CD14-positive monocyte (primary cell): ENCODE data around the gene APMAP. TPM values are rescaled to one million over a fixed set of nuclear protein-coding genes. Genes with fewer than 3 reads are reported as not detected.
A peak's percentile ranks its signal among the peaks of the same experiment; 100 is the strongest.

Source experiments
- DNase-seq, 3 donors: peaks; one replicate each; pipeline ENCODE4 v3.0.0-alpha.2; 2011 to 2022
- H2AFZ ChIP-seq: 2 replicates; pipeline ENCODE4 v1.6.0; 2012; ENCODE audit warnings: mild to moderate bottlenecking, low read depth, low read length, inconsistent platforms; ENCODE audit not compliant: insufficient read depth, poor library complexity, severe bottlenecking
- H3K27ac ChIP-seq, 2 donors: 1 replicate in 1 of 2; 2 replicates in 1 of 2; pipeline ENCODE4 v1.5.1; 2012 to 2013; ENCODE audit warnings: low read length in 2 of 2, control low read depth in 1 of 2, inconsistent platforms in 1 of 2, low read depth in 1 of 2, mild to moderate bottlenecking in 1 of 2
- H3K27me3 ChIP-seq, 2 donors: one replicate each; pipeline versions ENCODE4 v1.6.0 to v1.6.1; 2011 to 2013; ENCODE audit warnings: low read length in 2 of 2; ENCODE audit not compliant: control insufficient read depth in 2 of 2, insufficient read depth in 2 of 2
- H3K36me3 ChIP-seq, 2 donors: replicated peaks in 1 of 2; 1 replicate in 1 of 2; 2 replicates in 1 of 2; pipeline versions ENCODE4 v1.5.1 to v1.6.1; 2012 to 2013; ENCODE audit warnings: low read length in 2 of 2, control low read depth in 1 of 2, inconsistent platforms in 1 of 2, mild to moderate bottlenecking in 1 of 2; ENCODE audit not compliant: insufficient read depth in 2 of 2, control insufficient read depth in 1 of 2
- H3K4me1 ChIP-seq, 2 donors: 1 replicate in 1 of 2; 2 replicates in 1 of 2; pipeline versions ENCODE4 v1.5.1 to v1.6.1; 2012 to 2013; ENCODE audit warnings: low read length in 2 of 2, control low read depth in 1 of 2, inconsistent platforms in 1 of 2, mild to moderate bottlenecking in 1 of 2, moderate library complexity in 1 of 2; ENCODE audit not compliant: insufficient read depth in 2 of 2, control insufficient read depth in 1 of 2
- H3K4me2 ChIP-seq: replicated peaks from 2 replicates; pipeline ENCODE3; 2012; ENCODE audit warnings: low read length, moderate library complexity, mild to moderate bottlenecking; ENCODE audit not compliant: poor library complexity, severe bottlenecking; ENCODE audit errors: extremely low read depth
- H3K4me3 ChIP-seq, 3 experiments: fragments of 200-600 bp in 1 of 3; sonication (generic) in 1 of 3; replicated peaks in 1 of 3; 1 replicate in 2 of 3; 2 replicates in 1 of 3; pipeline ENCODE4 v1.5.1; 2011 to 2013; ENCODE audit warnings: low read length in 3 of 3, mild to moderate bottlenecking in 3 of 3, control low read depth in 2 of 3, low read depth in 2 of 3, inconsistent platforms in 1 of 3, moderate library complexity in 1 of 3
- H3K79me2 ChIP-seq: 2 replicates; pipeline ENCODE4 v1.6.0; 2012; ENCODE audit warnings: mild to moderate bottlenecking, control low read depth, inconsistent platforms, low read length, moderate library complexity; ENCODE audit not compliant: insufficient read depth
- H3K9ac ChIP-seq: 2 replicates; pipeline ENCODE4 v1.6.0; 2017; ENCODE audit warnings: low read length, mild to moderate bottlenecking; ENCODE audit not compliant: insufficient read depth, poor library complexity, severe bottlenecking
- H3K9me3 ChIP-seq, 2 donors: replicated peaks in 1 of 2; 1 replicate in 1 of 2; 2 replicates in 1 of 2; pipeline versions ENCODE4 v1.5.1 to v1.6.1; 2012 to 2013; ENCODE audit warnings: low read length in 2 of 2, control low read depth in 1 of 2; ENCODE audit not compliant: control insufficient read depth in 1 of 2, insufficient read depth in 1 of 2
- H4K20me1 ChIP-seq: 2 replicates; pipeline ENCODE4 v1.6.0; 2012; ENCODE audit warnings: mild to moderate bottlenecking, low read length, control low read depth, moderate library complexity; ENCODE audit not compliant: insufficient read depth
- H3K27ac Mint-ChIP-seq, 7 donors: one replicate each; pipeline ENCODE4 v1.8.0; 2020; ENCODE audit warnings: mild to moderate bottlenecking in 7 of 7, mixed read lengths in 7 of 7, moderate library complexity in 6 of 7, inconsistent platforms in 2 of 7
- H3K27me3 Mint-ChIP-seq, 3 donors: one replicate each; pipeline ENCODE4 v1.8.0; 2021 to 2022; ENCODE audit warnings: low read depth in 3 of 3, mild to moderate bottlenecking in 3 of 3, mixed read lengths in 3 of 3, moderate library complexity in 3 of 3, inconsistent platforms in 1 of 3
- H3K36me3 Mint-ChIP-seq, 2 donors: one replicate each; pipeline ENCODE4 v1.8.0; 2020; ENCODE audit warnings: mixed read lengths in 2 of 2, inconsistent platforms in 1 of 2, mild to moderate bottlenecking in 1 of 2
- H3K4me1 Mint-ChIP-seq: one replicate; pipeline ENCODE4 v1.8.0; 2020; ENCODE audit warnings: mild to moderate bottlenecking, mixed read lengths
- H3K4me3 Mint-ChIP-seq, 2 donors: one replicate each; pipeline ENCODE4 v1.8.0; 2020; ENCODE audit warnings: mild to moderate bottlenecking in 2 of 2, mixed read lengths in 2 of 2, moderate library complexity in 1 of 2
- H3K9me3 Mint-ChIP-seq, 7 donors: one replicate each; pipeline ENCODE4 v1.8.0; 2020 to 2022; ENCODE audit warnings: mixed read lengths in 7 of 7, mild to moderate bottlenecking in 6 of 7, moderate library complexity in 6 of 7, inconsistent platforms in 2 of 7
- WGBS: methylation state at CpG from one replicate; pipeline ENCODE4 v1.1.5; 2013; ENCODE audit warnings: missing lambda C conversion rate; ENCODE audit not compliant: insufficient coverage; 5-methylcytosine and 5-hydroxymethylcytosine counted together
- intact Hi-C, 2 donors: fragments of 100-400 bp; cut with micrococcal nuclease; formaldehyde crosslinking; loops; one replicate each; pipeline versions ENCODE4 v1.15.0 to v1.15.1; 2023
- polyA plus RNA-seq, 3 donors: library from polyadenylated mRNA; depleted of rRNA in 1 of 3; unstranded in 2 of 3; stranded (reverse) in 1 of 3; fragments of 300-500 nt in 2 of 3; fragments of >200 nt in 1 of 3; fragmentation: Illumina TruSeq in 2 of 3; gene quantifications; 1 replicate in 2 of 3; 2 replicates in 1 of 3; pipeline ENCODE4 v1.2.3, GENCODE V29; 2012 to 2021
- TF ChIP-seq, protein P1 (sequence below): fragments of 200-600 bp; IDR thresholded peaks from one replicate; pipeline ENCODE4 v1.8.0; 2022; ENCODE audit warnings: antibody characterized with exemption, mild to moderate bottlenecking

Gene APMAP
- polyA plus RNA-seq, 3 donors: 26.9 to 74.0 (median 73.2) TPM

DNA sequence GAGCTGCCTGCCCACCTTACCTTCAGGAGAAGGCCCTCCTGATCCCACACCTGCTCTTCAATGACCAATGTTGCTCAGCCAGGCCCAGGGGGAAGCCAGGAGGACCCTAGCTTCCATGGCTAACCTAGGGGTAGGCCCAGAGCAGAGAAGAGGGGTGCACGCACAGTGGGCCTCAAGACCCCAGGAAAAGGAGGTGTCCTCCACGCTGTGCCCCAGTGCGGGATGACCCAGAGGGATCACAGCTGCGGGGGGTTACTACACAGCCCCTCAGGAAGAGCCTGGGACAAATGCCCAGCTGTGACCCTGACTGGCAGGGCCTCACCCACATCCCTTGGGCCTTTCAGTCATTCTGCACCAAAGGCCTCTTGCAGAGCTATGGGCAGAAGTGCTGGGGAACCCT, 31.6 kb upstream of the APMAP start:
- Histone ChIP-seq H3K4me1 (no peaks in the 10 kb centered on the region), H3K27ac (peak overlapping the region in 1 of 2 donors; percentile 20), H3K4me2 (no peak overlapping the region), H2AFZ (no peak overlapping the region), H3K9me3 (no peaks in the 10 kb centered on the region), H3K27me3 (no peaks in the 10 kb centered on the region), H4K20me1 (peaks cover 20% of the 10 kb centered on the region), H3K36me3 (peaks cover 24 to 46% of the 10 kb centered on the region in 2 donors), H3K4me3 (no peak overlapping the region), H3K79me2 (no peaks in the 10 kb centered on the region), H3K9ac (no peak overlapping the region)
- Mint-ChIP-seq H3K4me1 (peaks cover 11% of the 10 kb centered on the region), H3K36me3 (peaks cover 43 to 46% of the 10 kb centered on the region in 2 donors), H3K4me3 (no peak overlapping the region), H3K9me3 (no peaks in the 10 kb centered on the region), H3K27me3 (no peaks in the 10 kb centered on the region), H3K27ac (peak overlapping the region in 3 of 7 donors; percentile 35 to 55 (median 38))
- intact Hi-C loops: no loop called here
- 96% methylated on average over 4 of the region's 4 CpGs for WGBS
- no peak for DNase-seq
- TF ChIP-seq, protein P1, sequence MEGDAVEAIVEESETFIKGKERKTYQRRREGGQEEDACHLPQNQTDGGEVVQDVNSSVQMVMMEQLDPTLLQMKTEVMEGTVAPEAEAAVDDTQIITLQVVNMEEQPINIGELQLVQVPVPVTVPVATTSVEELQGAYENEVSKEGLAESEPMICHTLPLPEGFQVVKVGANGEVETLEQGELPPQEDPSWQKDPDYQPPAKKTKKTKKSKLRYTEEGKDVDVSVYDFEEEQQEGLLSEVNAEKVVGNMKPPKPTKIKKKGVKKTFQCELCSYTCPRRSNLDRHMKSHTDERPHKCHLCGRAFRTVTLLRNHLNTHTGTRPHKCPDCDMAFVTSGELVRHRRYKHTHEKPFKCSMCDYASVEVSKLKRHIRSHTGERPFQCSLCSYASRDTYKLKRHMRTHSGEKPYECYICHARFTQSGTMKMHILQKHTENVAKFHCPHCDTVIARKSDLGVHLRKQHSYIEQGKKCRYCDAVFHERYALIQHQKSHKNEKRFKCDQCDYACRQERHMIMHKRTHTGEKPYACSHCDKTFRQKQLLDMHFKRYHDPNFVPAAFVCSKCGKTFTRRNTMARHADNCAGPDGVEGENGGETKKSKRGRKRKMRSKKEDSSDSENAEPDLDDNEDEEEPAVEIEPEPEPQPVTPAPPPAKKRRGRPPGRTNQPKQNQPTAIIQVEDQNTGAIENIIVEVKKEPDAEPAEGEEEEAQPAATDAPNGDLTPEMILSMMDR: no peak

DNA sequence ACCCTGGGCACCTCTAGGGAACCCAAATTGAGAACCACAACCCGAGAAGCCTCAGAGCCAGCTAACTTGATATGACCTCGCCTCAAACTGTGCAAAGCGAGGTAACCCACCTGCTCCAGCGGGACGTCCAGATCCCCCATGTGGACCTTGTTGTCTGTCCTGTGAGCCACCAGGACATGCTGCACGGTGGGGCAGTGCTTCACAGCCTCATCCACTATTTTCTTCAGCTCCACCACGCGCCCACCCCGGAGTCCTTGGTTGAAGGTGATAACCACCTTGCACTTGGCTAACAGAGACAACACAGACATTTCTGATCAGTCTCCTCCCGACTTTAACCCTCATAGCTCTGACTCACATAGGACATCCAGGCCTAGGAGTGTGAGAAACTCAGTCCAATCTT, 30.8 kb upstream of the APMAP start:
- H3K27me3 Mint-ChIP-seq: peaks cover 0 to 2% (median 0%) of the 10 kb centered on the region in 3 donors
- no peaks in the 10 kb centered on the region for H3K9me3 ChIP-seq
- H4K20me1 ChIP-seq: peaks cover 20% of the 10 kb centered on the region
- no peaks in the 10 kb centered on the region for H3K79me2 ChIP-seq
- intact Hi-C loops: no loop called here
- WGBS: 90% methylated on average over 4 of the region's 10 CpGs
- no peak overlapping the region for H3K4me3 Mint-ChIP-seq
- peaks cover 43 to 48% of the 10 kb centered on the region in 2 donors for H3K36me3 Mint-ChIP-seq
- peak overlapping the region in 1 of 2 donors; percentile 20 for H3K27ac ChIP-seq
- H3K4me1 ChIP-seq: no peaks in the 10 kb centered on the region
- peaks cover 27 to 54% of the 10 kb centered on the region in 2 donors for H3K36me3 ChIP-seq
- no peak overlapping the region for H2AFZ ChIP-seq
- no peak overlapping the region for H3K4me2 ChIP-seq
- peak overlapping the region in 2 of 7 donors; percentile 5 to 55 for H3K27ac Mint-ChIP-seq
- H3K4me3 ChIP-seq: no peak overlapping the region
- no peak for DNase-seq
- no peaks in the 10 kb centered on the region for H3K9me3 Mint-ChIP-seq
- H3K4me1 Mint-ChIP-seq: peaks cover 11% of the 10 kb centered on the region
- TF ChIP-seq, protein P1: no peak
- H3K27me3 ChIP-seq: no peaks in the 10 kb centered on the region
- no peak overlapping the region for H3K9ac ChIP-seq
